GM12864 (cell line): ENCODE results near the gene ZNF331.

Experiments
- DNase-seq: peaks from one replicate; pipeline ENCODE4 v3.0.0-alpha.2; 2011; ENCODE audit warnings: low read depth
- H3K4me3 ChIP-seq: 2 replicates; pipeline ENCODE4 v1.5.1; 2011; ENCODE audit warnings: mild to moderate bottlenecking, low read depth, low read length, control low read depth
- CTCF ChIP-seq: IDR thresholded peaks from 2 replicates; pipeline ENCODE4 v1.5.1; 2011; ENCODE audit warnings: low read depth, mild to moderate bottlenecking, moderate library complexity, low read length, control low read depth, inconsistent platforms; ENCODE audit errors: missing control alignments

ZNF331 gene

GRCh38 chr19:53612762-53613526, 75.0 kb downstream of the ZNF331 start:
- DNase-seq, result no peak
- no peak for TF ChIP-seq CTCF
- no peak overlapping the region for H3K4me3 ChIP-seq

- no peak for TF ChIP-seq CTCF
- no peak overlapping the region for H3K4me3 ChIP-seq
- no peak for DNase-seq
These were observed 84.2 kb downstream of the ZNF331 start for GRCh38 chr19:53621885-53622740.

DNA sequence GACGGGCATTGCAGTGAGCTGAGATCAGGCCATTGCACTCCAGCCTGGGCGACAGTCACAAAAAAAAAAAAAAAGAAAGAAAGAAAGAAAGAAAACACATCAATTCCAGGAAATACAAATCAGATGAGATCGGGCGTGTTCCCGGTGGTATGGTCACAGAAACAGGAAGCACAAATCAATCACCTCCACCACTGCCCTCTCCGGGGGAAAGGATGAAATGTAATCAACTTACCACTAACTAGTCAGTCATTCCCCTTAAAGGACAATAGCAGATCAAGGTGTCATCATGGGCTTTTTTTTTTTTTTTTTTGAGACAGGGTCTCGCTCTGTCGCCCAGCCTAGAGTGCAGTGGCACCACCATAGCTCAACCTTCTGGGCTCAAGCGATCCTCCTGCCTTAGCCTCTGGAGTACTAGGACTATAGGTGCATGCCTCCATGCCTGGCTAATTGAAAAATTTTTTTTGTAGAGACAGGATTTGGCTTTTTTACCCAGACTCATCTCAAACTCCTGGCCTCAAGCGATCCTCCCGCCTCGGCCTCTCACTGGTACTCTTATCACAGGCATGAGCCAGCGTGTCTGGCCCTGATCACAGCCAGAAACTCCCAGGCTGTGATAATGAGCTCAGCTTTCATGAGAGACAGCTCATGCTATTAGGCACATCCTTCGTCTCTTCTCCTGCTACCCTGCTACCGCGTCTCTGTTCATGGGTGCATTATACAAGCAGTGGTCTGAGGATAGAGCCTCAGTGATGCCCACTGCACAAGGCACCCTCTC, 87.0 kb downstream of the ZNF331 start:
- H3K4me3 ChIP-seq, result no peak overlapping the region
- TF ChIP-seq CTCF, result no peak
- no peak for DNase-seq

DNA sequence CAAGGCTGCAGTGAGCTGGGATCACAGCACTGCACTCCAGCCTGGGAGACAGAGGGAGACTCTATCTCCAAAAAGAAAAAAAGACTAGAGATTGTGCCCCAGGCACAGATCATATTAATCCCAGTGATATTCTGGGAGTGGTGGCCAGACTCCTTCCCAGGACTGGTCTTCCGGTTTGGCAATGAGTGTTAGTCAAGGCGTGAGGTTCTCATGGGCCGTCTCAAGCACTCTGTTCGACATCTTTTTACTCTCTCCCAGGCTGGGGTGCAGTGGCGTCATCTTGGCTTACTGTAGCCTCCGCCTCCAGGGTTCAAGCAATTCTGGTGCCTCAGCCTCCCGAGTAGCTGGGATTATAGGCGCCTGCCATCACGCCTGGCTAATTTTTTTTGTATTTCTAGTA, 88.5 kb downstream of the ZNF331 start:
- DNase-seq, result no peak
- no peak overlapping the region for H3K4me3 ChIP-seq
- no peak for TF ChIP-seq CTCF

GRCh38 chr19:53626976-53627375, 89.0 kb downstream of the ZNF331 start:
- TF ChIP-seq CTCF, result no peak
- no peak overlapping the region for H3K4me3 ChIP-seq
- no peak for DNase-seq
